DND-41 (cell line): ENCODE data around the gene DPY19L1.

ENCODE experiments used
- CTCF ChIP-seq: IDR thresholded peaks from 2 replicates; pipeline ENCODE4 v1.5.1; 2012; ENCODE audit warnings: borderline replicate concordance, low read length, moderate library complexity, mild to moderate bottlenecking; ENCODE audit not compliant: poor library complexity, severe bottlenecking; ENCODE audit errors: extremely low read depth
- EZH2 ChIP-seq: IDR thresholded peaks from 3 replicates; pipeline ENCODE4 v1.6.1; 2012; ENCODE audit warnings: borderline replicate concordance, low read depth, mild to moderate bottlenecking, moderate library complexity, low read length, inconsistent platforms; ENCODE audit not compliant: severe bottlenecking

GRCh38 chr7:35004531-35005095 is 32.7 kb downstream of the DPY19L1 start:
- no peak for TF ChIP-seq CTCF
- no peak for TF ChIP-seq EZH2
